Lower leg skin (tissue), 3 donors: ENCODE measurements around the gene REEP5.

Source experiments
- POLR2A ChIP-seq, 2 donors: fragments of 450-650 bp; IDR thresholded peaks; one replicate each; pipeline ENCODE4 v1.6.1; 2016 to 2017; ENCODE audit warnings: antibody characterized with exemption in 2 of 2, mild to moderate bottlenecking in 1 of 2, moderate library complexity in 1 of 2
- TF ChIP-seq, protein P1 (sequence below), 3 donors: fragments of 450-650 bp; IDR thresholded peaks; one replicate each; pipeline ENCODE4 v1.5.1; 2016; ENCODE audit warnings: antibody characterized with exemption in 3 of 3, mild to moderate bottlenecking in 3 of 3, moderate library complexity in 2 of 3

DNA sequence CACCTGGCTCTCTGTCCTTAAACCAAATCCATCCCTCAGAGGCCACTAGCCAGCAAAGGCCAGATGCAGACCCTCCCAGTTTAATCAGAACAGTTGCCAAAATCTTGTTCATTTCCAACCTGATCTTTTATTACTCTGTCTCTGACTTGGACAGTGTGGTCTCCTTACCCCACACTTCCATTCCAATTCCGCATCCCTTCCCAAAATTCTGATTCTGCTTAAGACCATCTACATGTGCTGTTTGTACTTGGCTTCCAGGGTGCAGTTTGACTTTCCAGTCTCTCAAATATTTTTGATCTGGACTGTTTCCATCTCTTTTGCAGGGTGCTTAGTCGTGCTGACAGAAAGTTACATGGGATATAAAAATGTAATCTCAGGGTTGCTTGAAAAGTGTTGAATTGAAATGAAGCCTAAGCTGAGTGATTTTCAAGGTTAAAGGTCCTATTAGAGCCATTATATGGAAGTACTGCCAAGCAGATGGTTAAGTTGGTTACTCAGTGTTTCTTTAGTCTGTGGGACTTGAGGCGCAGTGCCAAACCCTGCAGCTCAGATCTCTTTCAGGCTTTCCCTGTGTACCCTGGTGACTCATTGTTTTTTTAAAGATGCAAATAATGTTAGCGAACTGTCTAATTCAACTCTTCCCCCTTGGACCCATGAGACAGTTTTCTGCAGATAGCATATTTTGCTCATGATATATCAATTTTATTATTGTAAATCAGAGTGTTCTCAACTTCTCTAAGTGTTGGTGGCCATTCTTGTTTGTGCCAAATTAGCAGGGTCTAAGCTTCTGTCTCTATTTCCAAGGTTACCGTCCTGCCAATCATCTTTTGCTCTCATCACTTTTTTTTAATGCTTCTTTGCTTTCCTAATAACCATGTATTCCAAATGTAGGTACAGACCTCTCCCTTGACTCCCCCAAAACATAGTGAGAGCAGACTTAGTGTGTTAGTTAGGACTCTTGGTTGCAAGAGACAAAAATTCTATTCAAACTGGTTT, 36.4 kb upstream of the REEP5 start:
- TF ChIP-seq, protein P1, sequence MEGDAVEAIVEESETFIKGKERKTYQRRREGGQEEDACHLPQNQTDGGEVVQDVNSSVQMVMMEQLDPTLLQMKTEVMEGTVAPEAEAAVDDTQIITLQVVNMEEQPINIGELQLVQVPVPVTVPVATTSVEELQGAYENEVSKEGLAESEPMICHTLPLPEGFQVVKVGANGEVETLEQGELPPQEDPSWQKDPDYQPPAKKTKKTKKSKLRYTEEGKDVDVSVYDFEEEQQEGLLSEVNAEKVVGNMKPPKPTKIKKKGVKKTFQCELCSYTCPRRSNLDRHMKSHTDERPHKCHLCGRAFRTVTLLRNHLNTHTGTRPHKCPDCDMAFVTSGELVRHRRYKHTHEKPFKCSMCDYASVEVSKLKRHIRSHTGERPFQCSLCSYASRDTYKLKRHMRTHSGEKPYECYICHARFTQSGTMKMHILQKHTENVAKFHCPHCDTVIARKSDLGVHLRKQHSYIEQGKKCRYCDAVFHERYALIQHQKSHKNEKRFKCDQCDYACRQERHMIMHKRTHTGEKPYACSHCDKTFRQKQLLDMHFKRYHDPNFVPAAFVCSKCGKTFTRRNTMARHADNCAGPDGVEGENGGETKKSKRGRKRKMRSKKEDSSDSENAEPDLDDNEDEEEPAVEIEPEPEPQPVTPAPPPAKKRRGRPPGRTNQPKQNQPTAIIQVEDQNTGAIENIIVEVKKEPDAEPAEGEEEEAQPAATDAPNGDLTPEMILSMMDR (IDR thresholded peaks at IDR 0.05) = no peak
- TF ChIP-seq POLR2A (IDR thresholded peaks at IDR 0.05) = no peak
